Measurements from ENCODE around the gene MYCBPAP.

- TF ChIP-seq CTCF (IDR thresholded peaks at IDR 0.05; ENCODE audit: low read length) (no peak), EZH2 (optimal IDR thresholded peaks at IDR 0.05; ENCODE audit: low read depth, low read length) (no peak), EZH2phosphoT487 (IDR thresholded peaks at IDR 0.05; ENCODE audit: low read length) (no peak)
Measured at GRCh38 chr17:50519141-50519834, 11.0 kb downstream of the MYCBPAP start.
